Measurements from ENCODE around the gene GPR157.

Gene GPR157

DNA sequence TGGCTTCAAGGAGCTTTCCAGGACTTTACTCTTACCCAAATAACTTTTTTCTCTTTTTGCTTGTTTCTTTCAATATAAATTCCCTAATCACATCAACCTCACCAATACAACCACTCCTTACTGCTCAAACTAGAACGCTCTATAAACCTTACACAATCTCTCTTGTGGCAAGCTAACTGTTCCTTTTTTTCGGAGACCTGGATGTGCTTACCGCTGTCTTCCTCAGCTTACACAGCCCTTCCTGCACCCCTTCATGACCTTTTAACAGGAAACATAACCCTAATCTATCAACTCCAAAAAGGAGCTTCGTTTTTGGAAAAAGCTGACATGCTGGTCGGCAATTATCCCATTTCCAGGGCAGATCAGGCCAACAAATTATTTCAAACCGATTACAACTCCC is 35.3 kb downstream of the GPR157 start:
- Histone ChIP-seq H3K4me1 (ENCODE audit: low read length) (no peaks in the 10 kb centered on the region), H3K9ac (ENCODE audit: low read length) (no peak overlapping the region), H3K4me2 (ENCODE audit: low read length) (no peak overlapping the region), H3K4me3 (ENCODE audit: low read length) (no peak overlapping the region), H3K9me3 (ENCODE audit: insufficient read depth, low read length) (no peaks in the 10 kb centered on the region), H2AFZ (ENCODE audit: low read depth, low read length) (no peak overlapping the region), H3K27me3 (ENCODE audit: low read depth, low read length) (peaks cover 17% of the 10 kb centered on the region; the same call in 1 of the 2 replicates), H3K79me2 (ENCODE audit: low read length) (no peaks in the 10 kb centered on the region), H4K20me1 (ENCODE audit: insufficient read depth, low read length) (no peaks in the 10 kb centered on the region), H3K27ac (ENCODE audit: low read length) (no peak overlapping the region), H3K36me3 (replicated peaks; ENCODE audit: low read depth, low read length) (no peaks in the 10 kb centered on the region)
- TF ChIP-seq, protein P1, sequence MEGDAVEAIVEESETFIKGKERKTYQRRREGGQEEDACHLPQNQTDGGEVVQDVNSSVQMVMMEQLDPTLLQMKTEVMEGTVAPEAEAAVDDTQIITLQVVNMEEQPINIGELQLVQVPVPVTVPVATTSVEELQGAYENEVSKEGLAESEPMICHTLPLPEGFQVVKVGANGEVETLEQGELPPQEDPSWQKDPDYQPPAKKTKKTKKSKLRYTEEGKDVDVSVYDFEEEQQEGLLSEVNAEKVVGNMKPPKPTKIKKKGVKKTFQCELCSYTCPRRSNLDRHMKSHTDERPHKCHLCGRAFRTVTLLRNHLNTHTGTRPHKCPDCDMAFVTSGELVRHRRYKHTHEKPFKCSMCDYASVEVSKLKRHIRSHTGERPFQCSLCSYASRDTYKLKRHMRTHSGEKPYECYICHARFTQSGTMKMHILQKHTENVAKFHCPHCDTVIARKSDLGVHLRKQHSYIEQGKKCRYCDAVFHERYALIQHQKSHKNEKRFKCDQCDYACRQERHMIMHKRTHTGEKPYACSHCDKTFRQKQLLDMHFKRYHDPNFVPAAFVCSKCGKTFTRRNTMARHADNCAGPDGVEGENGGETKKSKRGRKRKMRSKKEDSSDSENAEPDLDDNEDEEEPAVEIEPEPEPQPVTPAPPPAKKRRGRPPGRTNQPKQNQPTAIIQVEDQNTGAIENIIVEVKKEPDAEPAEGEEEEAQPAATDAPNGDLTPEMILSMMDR (IDR thresholded peaks at IDR 0.05; ENCODE audit: low read depth, low read length) = no peak
- TF ChIP-seq EZH2phosphoT487 (IDR thresholded peaks at IDR 0.05; ENCODE audit: low read depth) = no peak

DNA sequence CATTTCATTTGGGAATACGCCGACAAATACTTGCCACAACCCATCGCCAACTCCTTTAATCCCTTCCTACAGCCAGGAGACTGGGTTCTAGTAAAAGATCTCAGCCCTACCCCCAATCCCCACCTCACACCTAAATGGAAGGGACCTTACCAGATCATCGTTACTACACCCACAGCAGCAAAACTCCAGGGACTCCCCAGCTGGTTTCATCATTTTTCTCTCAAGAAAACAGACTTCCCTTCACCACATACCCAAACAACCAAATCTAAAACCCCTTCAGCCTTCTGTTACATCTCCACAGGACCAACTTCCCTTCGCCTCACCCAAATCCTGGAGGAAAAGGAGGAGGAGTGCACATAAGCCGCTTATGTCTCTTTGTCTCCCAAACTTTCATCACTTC is 35.8 kb downstream of the GPR157 start:
- no peaks in the 10 kb centered on the region for H4K20me1 ChIP-seq (ENCODE audit: insufficient read depth, low read length)
- no peaks in the 10 kb centered on the region for H3K4me1 ChIP-seq (ENCODE audit: low read length)
- H2AFZ ChIP-seq (ENCODE audit: low read depth, low read length) = no peak overlapping the region
- no peak overlapping the region for H3K4me2 ChIP-seq (ENCODE audit: low read length)
- H3K79me2 ChIP-seq (ENCODE audit: low read length) = no peaks in the 10 kb centered on the region
- H3K36me3 ChIP-seq (replicated peaks; ENCODE audit: low read depth, low read length) = no peaks in the 10 kb centered on the region
- TF ChIP-seq EZH2phosphoT487 (IDR thresholded peaks at IDR 0.05; ENCODE audit: low read depth) = no peak
- TF ChIP-seq, protein P1 (IDR thresholded peaks at IDR 0.05; ENCODE audit: low read depth, low read length) = no peak
- H3K9ac ChIP-seq (ENCODE audit: low read length) = no peak overlapping the region
- H3K4me3 ChIP-seq (ENCODE audit: low read length) = no peak overlapping the region
- H3K27me3 ChIP-seq (ENCODE audit: low read depth, low read length) = peaks cover 17% of the 10 kb centered on the region; the same call in 1 of the 2 replicates
- H3K9me3 ChIP-seq (ENCODE audit: insufficient read depth, low read length) = no peaks in the 10 kb centered on the region
- H3K27ac ChIP-seq (ENCODE audit: low read length) = no peak overlapping the region

DNA sequence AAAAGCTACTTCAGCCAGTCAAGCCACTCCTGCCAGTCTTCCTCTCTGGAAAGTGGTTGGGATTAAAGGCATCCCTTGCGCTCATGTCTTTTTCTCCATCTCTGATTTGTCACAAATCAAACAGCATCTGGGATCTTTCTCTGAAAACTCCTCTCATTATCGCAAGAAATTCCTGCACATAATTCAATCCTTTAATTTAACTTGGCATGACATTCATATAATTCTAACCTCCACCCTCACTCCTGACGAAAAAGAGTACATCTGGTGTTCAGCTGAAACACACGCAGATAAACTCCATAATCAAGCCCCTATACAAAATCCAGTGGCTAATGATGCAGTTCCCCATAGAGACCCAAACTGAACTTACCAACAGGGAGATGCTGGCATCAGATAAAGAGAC is 40.1 kb downstream of the GPR157 start:
- Histone ChIP-seq H3K4me1 (ENCODE audit: low read length) (no peaks in the 10 kb centered on the region), H4K20me1 (ENCODE audit: insufficient read depth, low read length) (no peaks in the 10 kb centered on the region), H3K27ac (ENCODE audit: low read length) (no peak overlapping the region), H3K79me2 (ENCODE audit: low read length) (no peaks in the 10 kb centered on the region), H3K4me2 (ENCODE audit: low read length) (no peak overlapping the region), H2AFZ (ENCODE audit: low read depth, low read length) (no peak overlapping the region), H3K27me3 (ENCODE audit: low read depth, low read length) (peaks cover 17% of the 10 kb centered on the region; the same call in 1 of the 2 replicates), H3K4me3 (ENCODE audit: low read length) (no peak overlapping the region), H3K36me3 (replicated peaks; ENCODE audit: low read depth, low read length) (no peaks in the 10 kb centered on the region), H3K9ac (ENCODE audit: low read length) (no peak overlapping the region), H3K9me3 (ENCODE audit: insufficient read depth, low read length) (no peaks in the 10 kb centered on the region)
- TF ChIP-seq, protein P1 (IDR thresholded peaks at IDR 0.05; ENCODE audit: low read depth, low read length) = no peak
- no peak for TF ChIP-seq EZH2phosphoT487 (IDR thresholded peaks at IDR 0.05; ENCODE audit: low read depth)

DNA sequence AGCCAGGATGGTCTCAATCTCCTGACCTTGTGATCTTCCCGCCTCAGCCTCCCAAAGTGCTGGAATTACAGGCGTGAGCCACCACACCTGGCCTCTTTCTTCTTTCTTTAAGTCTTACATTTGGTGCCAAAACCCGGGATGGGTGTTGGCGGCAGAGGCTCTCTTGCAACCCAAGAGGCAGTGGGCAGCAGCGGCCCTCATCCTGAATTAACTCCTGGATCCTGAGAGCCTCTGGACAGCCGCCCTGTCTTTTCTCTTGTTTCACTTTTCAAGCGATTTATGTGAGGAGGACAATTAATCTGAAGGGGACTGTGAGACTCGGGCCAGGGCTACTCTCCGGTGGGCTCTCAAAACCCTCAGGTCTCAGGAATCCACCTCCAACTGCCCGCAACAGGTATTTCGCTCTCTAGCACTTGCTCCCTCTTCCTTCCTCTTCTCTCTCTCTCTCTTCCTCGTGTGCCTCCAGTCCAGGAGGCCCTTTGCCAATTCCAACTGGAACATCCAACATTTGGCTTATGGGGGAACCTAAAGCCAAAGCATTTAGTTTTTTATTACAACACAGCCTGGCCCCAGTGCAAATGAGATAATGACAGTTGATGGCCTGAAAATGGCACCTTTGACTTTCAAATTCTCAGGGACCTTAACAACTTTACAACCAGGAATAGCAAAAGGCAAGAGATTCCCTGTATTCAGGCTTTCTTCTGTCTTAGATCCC is 41.3 kb downstream of the GPR157 start:
- no peak overlapping the region for H3K4me3 ChIP-seq (ENCODE audit: low read length)
- no peaks in the 10 kb centered on the region for H3K9me3 ChIP-seq (ENCODE audit: insufficient read depth, low read length)
- H3K27me3 ChIP-seq (ENCODE audit: low read depth, low read length) = peaks cover 17% of the 10 kb centered on the region; the same call in 1 of the 2 replicates
- TF ChIP-seq, protein P1 (IDR thresholded peaks at IDR 0.05; ENCODE audit: low read depth, low read length) = no peak
- TF ChIP-seq EZH2phosphoT487 (IDR thresholded peaks at IDR 0.05; ENCODE audit: low read depth) = no peak
- no peak overlapping the region for H3K9ac ChIP-seq (ENCODE audit: low read length)
- no peaks in the 10 kb centered on the region for H3K4me1 ChIP-seq (ENCODE audit: low read length)
- no peaks in the 10 kb centered on the region for H3K79me2 ChIP-seq (ENCODE audit: low read length)
- no peaks in the 10 kb centered on the region for H3K36me3 ChIP-seq (replicated peaks; ENCODE audit: low read depth, low read length)
- no peak overlapping the region for H3K27ac ChIP-seq (ENCODE audit: low read length)
- H4K20me1 ChIP-seq (ENCODE audit: insufficient read depth, low read length) = no peaks in the 10 kb centered on the region
- H2AFZ ChIP-seq (ENCODE audit: low read depth, low read length) = no peak overlapping the region
- H3K4me2 ChIP-seq (ENCODE audit: low read length) = no peak overlapping the region
